Lower leg skin (tissue), 3 donors: ENCODE data around the gene AKAP8L.

ENCODE experiments used
- POLR2A ChIP-seq, 2 donors: fragments of 450-650 bp; IDR thresholded peaks; one replicate each; pipeline ENCODE4 v1.6.1; 2016 to 2017; ENCODE audit warnings: antibody characterized with exemption in 2 of 2, mild to moderate bottlenecking in 1 of 2, moderate library complexity in 1 of 2
- TF ChIP-seq, protein P1 (sequence below), 3 donors: fragments of 450-650 bp; IDR thresholded peaks; one replicate each; pipeline ENCODE4 v1.5.1; 2016; ENCODE audit warnings: antibody characterized with exemption in 3 of 3, mild to moderate bottlenecking in 3 of 3, moderate library complexity in 2 of 3

GRCh38 chr19:15439078-15439799 lies 20.5 kb upstream of the AKAP8L start:
- TF ChIP-seq, protein P1, sequence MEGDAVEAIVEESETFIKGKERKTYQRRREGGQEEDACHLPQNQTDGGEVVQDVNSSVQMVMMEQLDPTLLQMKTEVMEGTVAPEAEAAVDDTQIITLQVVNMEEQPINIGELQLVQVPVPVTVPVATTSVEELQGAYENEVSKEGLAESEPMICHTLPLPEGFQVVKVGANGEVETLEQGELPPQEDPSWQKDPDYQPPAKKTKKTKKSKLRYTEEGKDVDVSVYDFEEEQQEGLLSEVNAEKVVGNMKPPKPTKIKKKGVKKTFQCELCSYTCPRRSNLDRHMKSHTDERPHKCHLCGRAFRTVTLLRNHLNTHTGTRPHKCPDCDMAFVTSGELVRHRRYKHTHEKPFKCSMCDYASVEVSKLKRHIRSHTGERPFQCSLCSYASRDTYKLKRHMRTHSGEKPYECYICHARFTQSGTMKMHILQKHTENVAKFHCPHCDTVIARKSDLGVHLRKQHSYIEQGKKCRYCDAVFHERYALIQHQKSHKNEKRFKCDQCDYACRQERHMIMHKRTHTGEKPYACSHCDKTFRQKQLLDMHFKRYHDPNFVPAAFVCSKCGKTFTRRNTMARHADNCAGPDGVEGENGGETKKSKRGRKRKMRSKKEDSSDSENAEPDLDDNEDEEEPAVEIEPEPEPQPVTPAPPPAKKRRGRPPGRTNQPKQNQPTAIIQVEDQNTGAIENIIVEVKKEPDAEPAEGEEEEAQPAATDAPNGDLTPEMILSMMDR (IDR thresholded peaks at IDR 0.05): no peak
- no peak for TF ChIP-seq POLR2A (IDR thresholded peaks at IDR 0.05)
